ENCODE data around the gene COL8A1.

DNA sequence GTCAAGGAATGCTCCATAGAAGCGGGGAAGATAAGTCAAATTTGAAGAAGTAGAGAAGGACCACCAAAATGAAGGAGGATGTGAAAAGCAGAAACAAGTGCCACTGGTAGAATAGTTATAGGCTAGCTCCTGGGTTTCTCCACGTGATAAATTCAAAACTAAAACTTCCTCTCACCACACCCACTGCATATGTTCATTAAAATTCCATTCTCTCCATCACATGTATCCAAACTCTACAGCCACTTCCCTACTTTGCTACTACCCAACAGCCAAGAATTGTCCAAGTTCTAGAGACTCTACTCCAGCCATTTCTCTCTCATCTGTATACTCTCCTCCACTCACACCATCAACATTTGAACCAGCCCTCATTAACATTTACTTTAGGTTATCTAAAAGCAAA is 60.5 kb downstream of the COL8A1 start:
- TF ChIP-seq, protein P1, sequence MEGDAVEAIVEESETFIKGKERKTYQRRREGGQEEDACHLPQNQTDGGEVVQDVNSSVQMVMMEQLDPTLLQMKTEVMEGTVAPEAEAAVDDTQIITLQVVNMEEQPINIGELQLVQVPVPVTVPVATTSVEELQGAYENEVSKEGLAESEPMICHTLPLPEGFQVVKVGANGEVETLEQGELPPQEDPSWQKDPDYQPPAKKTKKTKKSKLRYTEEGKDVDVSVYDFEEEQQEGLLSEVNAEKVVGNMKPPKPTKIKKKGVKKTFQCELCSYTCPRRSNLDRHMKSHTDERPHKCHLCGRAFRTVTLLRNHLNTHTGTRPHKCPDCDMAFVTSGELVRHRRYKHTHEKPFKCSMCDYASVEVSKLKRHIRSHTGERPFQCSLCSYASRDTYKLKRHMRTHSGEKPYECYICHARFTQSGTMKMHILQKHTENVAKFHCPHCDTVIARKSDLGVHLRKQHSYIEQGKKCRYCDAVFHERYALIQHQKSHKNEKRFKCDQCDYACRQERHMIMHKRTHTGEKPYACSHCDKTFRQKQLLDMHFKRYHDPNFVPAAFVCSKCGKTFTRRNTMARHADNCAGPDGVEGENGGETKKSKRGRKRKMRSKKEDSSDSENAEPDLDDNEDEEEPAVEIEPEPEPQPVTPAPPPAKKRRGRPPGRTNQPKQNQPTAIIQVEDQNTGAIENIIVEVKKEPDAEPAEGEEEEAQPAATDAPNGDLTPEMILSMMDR (IDR thresholded peaks at IDR 0.05; ENCODE audit: insufficient read depth, low read length): no peak
- TF ChIP-seq POLR2AphosphoS5 (IDR thresholded peaks at IDR 0.05; ENCODE audit: low read depth): no peak
- TF ChIP-seq, protein P2, sequence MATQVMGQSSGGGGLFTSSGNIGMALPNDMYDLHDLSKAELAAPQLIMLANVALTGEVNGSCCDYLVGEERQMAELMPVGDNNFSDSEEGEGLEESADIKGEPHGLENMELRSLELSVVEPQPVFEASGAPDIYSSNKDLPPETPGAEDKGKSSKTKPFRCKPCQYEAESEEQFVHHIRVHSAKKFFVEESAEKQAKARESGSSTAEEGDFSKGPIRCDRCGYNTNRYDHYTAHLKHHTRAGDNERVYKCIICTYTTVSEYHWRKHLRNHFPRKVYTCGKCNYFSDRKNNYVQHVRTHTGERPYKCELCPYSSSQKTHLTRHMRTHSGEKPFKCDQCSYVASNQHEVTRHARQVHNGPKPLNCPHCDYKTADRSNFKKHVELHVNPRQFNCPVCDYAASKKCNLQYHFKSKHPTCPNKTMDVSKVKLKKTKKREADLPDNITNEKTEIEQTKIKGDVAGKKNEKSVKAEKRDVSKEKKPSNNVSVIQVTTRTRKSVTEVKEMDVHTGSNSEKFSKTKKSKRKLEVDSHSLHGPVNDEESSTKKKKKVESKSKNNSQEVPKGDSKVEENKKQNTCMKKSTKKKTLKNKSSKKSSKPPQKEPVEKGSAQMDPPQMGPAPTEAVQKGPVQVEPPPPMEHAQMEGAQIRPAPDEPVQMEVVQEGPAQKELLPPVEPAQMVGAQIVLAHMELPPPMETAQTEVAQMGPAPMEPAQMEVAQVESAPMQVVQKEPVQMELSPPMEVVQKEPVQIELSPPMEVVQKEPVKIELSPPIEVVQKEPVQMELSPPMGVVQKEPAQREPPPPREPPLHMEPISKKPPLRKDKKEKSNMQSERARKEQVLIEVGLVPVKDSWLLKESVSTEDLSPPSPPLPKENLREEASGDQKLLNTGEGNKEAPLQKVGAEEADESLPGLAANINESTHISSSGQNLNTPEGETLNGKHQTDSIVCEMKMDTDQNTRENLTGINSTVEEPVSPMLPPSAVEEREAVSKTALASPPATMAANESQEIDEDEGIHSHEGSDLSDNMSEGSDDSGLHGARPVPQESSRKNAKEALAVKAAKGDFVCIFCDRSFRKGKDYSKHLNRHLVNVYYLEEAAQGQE (IDR thresholded peaks at IDR 0.05; ENCODE audit: insufficient replicate concordance, low read depth): no peak
- no peak for TF ChIP-seq SPI1 (IDR thresholded peaks at IDR 0.05; ENCODE audit: borderline replicate concordance, low read depth)
- TF ChIP-seq GABPA (IDR thresholded peaks at IDR 0.05; ENCODE audit: low read depth): no peak
